ENCODE data around the gene STX8.

The STX8 gene

DNA sequence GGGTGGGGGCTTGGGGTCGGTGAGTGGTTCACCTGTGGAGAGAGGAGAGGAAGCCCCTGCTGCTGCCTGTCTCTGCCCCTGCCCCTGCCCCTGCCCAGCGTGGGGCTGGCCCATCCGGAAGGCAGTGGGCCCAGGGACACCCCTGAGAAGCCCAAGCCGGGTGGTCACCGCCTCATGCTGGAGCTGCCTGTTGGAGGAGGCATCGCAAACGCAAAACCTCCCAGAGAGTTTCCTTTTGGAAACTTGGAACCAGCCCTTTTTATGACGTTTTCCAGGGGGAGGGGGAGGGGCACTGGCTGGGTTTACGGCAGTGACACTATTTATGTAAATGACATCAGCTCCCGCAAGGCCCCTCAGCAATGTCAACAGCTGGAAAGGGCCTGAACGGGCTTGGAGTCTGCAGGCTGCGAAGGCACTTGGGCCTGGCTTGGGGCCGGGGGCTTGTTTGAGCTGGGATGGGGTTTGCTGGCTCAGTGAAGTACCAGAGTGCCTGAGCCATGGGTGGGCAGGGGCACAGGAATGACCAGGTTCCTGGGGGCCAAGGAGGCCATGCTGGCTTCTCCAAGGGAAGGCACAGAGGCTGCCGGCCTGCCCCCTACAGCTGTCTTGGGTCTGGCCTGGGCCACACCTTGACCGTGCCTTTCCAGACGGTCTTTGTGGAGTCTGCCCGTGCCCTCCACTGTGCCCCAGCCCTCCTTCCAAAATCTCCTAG lies 334.8 kb downstream of the STX8 start:
- no peak for DNase-seq
- in situ Hi-C loops (cut with MboI; ENCODE audit: low pct_unique_long_range_greater_than_20kb, low sequenced_read_pairs): no loop called here

DNA sequence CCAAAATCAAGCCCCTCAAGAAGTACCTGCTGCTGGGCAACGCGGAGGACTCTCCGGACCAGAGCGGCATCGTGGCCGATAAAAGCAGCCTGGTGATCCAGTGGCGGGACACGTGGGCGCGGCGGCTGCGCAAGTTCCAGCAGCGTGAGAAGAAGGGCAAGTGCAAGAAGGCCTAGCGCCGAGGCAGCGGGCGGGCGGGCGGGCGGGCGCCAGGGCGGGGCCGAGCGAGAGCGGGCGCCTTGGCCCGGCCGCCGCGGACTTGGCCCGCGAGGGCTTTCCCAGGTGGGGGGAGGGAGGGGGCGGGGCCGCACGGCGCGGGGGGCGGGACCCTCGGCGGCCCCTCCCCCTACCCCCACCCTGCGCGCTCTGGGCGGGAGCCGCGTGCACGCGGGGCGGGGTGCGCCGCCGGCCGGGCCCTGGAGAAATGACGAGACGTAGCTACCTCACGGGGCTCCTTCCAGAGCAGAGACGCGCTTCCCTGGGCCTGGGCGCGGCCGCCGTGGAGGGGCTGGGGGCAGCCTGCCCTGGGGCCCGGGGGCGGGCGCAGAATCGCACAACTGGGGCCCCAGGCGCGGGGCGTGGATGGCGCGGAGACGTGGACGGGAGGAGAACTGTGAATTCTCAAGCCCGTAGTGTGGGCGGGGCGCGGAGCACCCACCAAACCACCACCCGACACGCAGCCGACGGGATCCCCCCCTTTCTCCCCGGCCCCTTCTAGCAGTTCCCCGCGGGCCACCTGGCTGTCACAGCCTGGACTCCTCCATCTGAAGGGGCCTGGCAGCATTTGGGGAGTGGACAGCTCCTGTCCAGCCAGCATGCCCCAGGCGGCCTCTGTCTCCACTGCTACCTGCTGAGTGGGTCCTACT lies 335.6 kb downstream of the STX8 start:
- DNase-seq: no peak
- in situ Hi-C loops (cut with MboI; ENCODE audit: low pct_unique_long_range_greater_than_20kb, low sequenced_read_pairs): no loop called here

DNA sequence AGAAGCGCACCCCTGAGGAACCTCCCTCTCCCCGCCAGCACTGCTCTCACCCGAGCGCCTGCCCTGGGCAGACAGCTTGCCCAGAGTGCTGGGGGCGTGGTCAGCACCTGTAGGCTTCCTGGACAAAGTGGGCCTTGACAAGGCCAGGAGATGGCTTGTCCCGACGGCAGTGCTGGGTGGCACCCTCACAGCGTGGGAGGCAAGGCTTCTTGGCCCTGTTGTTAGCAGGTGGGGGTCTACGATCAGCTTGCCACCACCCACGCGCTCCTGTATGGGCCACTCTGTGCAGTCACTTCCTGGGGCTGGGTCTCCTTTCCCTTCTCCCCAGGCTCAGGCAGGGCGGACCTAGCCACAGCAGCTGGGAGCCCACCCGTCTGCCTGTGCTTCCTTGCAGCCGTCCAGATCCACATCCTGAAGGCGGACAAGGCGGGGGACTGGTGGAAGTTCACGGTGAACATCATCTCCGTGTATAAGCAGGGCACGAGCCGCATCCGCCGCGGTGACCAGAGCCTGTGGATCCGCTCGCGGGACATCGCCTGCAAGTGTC lies 336.3 kb downstream of the STX8 start:
- DNase-seq: no peak
- in situ Hi-C loops (cut with MboI; ENCODE audit: low pct_unique_long_range_greater_than_20kb, low sequenced_read_pairs): no loop called here

DNA sequence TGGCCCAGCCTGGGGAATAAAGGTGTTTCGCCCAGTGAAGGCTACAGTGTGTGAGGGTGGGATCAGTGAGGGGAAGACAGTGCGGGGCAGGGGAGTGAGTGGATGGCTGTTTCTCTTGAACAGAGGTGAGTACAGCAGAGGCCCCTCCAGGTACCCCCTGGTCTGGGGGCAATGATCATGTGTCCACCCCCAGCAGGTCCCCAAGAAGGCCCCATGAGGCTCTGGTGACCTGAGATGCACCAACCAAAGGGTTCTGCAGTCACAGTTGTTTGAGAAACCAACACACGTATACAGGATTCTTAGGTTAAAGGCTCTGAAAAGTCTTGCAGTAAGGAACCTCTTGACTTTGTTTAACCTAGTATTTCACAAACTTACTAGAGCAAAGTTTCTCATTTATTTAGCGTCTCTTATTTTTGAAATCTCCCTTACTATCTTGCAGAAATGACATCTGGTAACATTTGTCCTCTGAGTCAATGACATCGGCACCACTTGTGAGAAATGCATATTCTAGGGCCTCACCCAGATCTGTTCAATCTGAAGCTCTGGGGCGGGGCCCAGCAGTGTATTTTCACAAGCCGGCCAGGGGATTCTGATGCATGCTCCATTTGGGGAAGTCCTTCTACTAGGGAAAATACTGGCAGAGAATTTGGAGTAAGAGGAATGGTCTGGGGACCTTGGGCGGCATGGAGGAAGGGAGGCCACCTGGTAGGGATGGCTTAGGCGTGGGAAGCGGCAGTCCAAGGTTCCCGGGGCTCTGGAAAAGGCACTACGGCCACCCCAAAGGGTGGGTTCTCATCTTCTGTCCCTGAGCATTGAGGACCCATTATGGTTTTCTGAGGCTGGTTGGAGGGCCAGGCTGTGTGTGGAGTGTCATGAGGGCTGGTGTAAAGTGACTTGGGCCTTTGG lies 337.0 kb downstream of the STX8 start:
- in situ Hi-C loops (cut with MboI; ENCODE audit: low pct_unique_long_range_greater_than_20kb, low sequenced_read_pairs): no loop called here
- no peak for DNase-seq

GRCh38 chr17:9237661-9238301 lies 337.8 kb downstream of the STX8 start:
- in situ Hi-C loops (cut with MboI; ENCODE audit: low pct_unique_long_range_greater_than_20kb, low sequenced_read_pairs): no loop called here
- DNase-seq: no peak

DNA sequence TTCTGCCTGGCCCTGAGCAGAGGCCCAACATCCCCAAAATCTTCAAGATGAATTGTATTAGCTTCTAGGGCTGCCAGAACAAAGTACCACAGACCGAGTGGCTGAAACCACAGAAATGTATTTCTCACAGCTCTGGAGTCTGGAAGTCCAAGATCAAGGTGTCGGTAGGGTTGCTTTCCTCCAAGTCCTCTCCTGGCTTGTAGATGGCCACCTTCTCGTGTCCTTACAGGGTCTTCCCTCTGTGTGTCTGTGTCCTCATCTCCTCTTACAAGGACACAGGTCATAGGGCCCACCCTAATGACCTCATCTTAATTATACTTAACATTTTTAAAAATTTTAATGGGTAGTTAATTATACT lies 338.6 kb downstream of the STX8 start:
- in situ Hi-C loops (cut with MboI; ENCODE audit: low pct_unique_long_range_greater_than_20kb, low sequenced_read_pairs): no loop called here
- DNase-seq: no peak

DNA sequence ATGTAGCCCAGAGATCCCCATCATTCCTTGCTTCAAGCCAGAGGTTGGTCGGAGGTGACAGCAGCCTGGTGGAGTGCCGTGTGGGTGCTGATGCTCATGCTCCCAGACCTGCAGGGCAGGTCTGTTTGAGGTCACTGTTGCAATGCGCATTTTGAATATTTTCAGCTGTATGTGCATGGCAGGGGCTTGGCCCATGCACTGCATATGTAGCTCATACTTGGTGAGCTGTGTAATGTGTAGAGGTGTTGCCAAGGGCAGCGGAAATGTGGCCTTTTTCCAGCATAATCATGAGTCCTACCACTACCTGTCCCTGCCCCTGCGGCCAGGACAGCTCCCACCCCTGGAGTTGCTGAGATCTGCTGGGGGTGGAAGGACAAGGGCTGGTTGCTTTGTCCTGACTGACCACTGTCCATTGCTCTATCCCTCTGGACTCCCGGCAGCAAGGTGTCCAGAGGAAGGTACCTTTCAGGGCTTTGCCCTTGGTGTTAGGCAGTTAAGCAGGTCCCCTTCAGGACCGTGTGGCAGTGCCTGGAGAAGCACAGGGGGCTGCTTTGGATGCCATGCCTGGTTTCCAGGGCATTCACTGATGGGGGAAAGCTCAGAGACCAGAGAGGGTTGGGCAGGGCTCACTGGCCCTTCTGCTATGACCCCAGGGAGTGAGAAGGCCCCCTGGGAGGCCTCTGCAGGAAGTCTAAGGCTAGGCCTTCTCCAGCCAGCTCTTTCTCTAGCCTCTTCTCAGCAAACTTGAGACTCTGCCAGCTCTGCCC lies 339.2 kb downstream of the STX8 start:
- in situ Hi-C loops (cut with MboI; ENCODE audit: low pct_unique_long_range_greater_than_20kb, low sequenced_read_pairs): no loop called here
- DNase-seq: no peak

- in situ Hi-C loops (cut with MboI; ENCODE audit: low pct_unique_long_range_greater_than_20kb, low sequenced_read_pairs): no loop called here
- DNase-seq: no peak
Measured at GRCh38 chr17:9235346-9235745, 340.3 kb downstream of the STX8 start.

- in situ Hi-C loops (cut with MboI; ENCODE audit: low pct_unique_long_range_greater_than_20kb, low sequenced_read_pairs): no loop called here
- no peak for DNase-seq
Measured at GRCh38 chr17:9234389-9234945, 341.2 kb downstream of the STX8 start.

DNA sequence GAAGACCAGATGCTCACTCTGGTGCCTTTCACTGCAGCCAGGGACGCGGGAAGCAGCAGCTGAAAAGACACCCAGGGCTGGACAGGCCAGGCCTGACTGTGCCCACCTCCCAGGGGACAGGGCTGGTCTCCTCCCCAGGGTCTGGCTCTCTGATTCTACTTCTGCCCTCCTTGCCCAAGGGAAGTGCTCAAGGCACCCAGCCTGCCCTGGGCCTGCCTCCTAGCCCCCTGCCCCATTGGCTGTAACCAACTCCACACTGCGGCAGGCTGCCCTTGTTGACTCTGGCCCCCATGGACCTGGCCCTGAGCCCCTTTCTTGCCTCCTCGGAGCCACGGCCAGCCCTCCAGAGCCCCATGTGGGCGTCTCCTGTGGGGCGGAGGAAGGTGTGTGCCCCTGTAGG lies 341.9 kb downstream of the STX8 start:
- in situ Hi-C loops (cut with MboI; ENCODE audit: low pct_unique_long_range_greater_than_20kb, low sequenced_read_pairs): no loop called here

DNA sequence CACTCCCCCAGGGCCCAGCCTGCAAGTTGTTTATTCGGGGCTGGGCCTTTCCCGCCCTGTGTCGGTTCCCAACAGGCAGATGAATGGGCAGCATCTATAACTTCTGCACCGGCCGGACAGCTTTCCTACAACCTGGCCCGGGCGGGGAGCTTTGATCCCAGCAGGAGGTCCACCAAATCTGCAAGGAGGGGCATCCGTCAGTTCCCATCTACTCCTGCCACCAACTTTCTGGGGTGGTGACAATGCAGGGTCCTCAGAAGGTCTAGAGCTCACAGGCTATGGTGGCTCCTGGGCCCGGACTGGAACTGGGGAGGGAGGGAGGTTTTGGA lies 342.4 kb downstream of the STX8 start:
- in situ Hi-C loops (cut with MboI; ENCODE audit: low pct_unique_long_range_greater_than_20kb, low sequenced_read_pairs): no loop called here
- no peak for DNase-seq

More for the DNA sequence above, 341.9 kb downstream of the STX8 start:
- DNase-seq: no peak

DNA sequence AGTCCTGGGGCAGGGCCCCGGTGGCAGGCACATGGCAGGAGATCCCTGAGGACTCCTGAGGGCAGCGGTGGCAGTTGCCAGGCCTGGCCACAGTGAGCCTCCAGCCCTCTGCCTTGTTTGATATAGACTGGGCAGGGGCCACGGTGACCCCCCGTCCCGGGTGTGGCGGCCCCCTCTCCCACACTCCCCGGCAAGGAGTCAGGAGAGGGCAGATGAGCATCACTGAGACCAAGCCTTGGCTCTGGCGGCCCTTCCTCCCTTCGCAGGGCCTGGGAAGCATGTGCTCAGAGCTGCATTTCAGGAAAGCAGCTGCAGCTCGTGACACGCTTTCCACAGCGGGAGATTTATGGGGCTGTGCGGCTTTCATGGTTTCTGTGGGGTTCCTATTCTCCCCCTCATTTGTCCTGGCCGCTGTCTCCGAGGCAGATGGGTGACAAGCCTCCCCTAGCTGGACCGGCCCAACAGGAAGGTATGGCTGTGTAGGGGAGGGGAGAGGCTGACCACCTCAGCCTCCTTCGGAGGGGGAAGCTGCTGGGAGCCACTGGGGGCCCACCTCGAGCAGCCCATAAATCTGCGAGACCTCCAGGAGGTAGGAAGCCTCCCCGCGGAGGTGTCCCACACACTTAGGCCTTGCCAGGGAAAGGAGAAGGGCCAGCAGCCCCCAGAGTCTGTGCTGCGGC lies 342.9 kb downstream of the STX8 start:
- in situ Hi-C loops (cut with MboI; ENCODE audit: low pct_unique_long_range_greater_than_20kb, low sequenced_read_pairs): no loop called here
- peak; percentile 54 for DNase-seq

GRCh38 chr17:9232155-9232475 lies 343.5 kb downstream of the STX8 start:
- in situ Hi-C loops (cut with MboI; ENCODE audit: low pct_unique_long_range_greater_than_20kb, low sequenced_read_pairs): no loop called here
- DNase-seq: no peak

GRCh38 chr17:9231449-9232154 lies 344.0 kb downstream of the STX8 start:
- DNase-seq: no peak
- in situ Hi-C loops (cut with MboI; ENCODE audit: low pct_unique_long_range_greater_than_20kb, low sequenced_read_pairs): no loop called here

- DNase-seq: no peak
- in situ Hi-C loops (cut with MboI; ENCODE audit: low pct_unique_long_range_greater_than_20kb, low sequenced_read_pairs): no loop called here
Measured at GRCh38 chr17:9230861-9231260, 344.8 kb downstream of the STX8 start.

DNA sequence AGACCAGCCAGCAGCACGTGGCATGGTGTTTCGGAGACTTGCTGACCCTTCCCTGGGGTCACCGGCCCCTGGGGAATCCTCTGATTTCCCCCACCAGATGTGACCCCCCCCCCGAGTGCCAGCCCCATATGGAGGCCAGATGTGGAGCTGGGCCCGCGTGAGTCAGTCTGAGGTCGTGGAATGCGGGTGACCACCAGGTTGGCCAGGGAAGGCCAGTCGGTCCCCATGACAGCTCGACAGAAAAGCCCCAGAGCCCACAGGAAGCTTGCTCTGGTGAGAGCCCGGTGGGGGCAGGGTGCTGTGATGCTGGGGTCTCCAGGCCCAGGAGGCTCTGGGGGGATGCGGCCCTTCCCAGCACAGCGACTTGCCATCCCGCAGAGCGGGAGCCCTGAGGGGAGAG lies 345.3 kb downstream of the STX8 start:
- no peak for DNase-seq

GRCh38 chr17:9229826-9230201 lies 345.8 kb downstream of the STX8 start:
- in situ Hi-C loops (cut with MboI; ENCODE audit: low pct_unique_long_range_greater_than_20kb, low sequenced_read_pairs): no loop called here
- no peak for DNase-seq

More for the DNA sequence above, 345.3 kb downstream of the STX8 start:
- in situ Hi-C loops (cut with MboI; ENCODE audit: low pct_unique_long_range_greater_than_20kb, low sequenced_read_pairs): no loop called here

Data from KBM-7 (cell line).